HG03521 (cell line): ENCODE measurements around the gene SORCS1.
A peak's percentile ranks its signal among the peaks of the same experiment; 100 is the strongest.

Source experiments
- ATAC-seq: cut with Tn5 transposase; IDR thresholded peaks from one replicate; pipeline ENCODE4 v1.9.1; 2021; ENCODE audit warnings: mild to moderate bottlenecking, moderate library complexity; ENCODE audit not compliant: unreplicated experiment

Gene SORCS1

DNA sequence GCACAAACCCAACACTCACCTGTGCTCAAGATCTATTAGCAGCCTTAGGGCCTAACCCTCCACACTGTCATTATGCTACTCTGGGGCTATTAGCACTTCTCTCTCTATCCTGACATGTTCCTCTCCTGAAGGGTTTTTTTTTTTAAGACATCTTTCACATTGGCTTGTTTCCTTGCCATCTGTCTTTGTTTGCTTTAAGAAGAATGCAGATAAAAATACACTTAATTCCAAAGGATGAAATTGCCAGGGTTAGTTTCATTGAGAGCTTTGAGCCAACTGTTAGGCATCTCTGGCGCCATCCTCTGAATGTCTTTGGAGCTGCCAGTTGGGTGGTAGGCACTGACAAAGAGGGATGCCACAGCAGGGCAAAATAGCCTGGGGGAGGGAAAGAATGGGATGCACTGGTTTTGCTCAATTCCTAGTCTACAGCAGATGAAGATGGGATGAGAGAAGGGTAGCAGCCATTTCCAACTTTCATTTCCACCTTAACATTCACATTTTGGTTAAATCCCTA, 399.2 kb downstream of the SORCS1 start:
- ATAC-seq, result no peak

GRCh38 chr10:106764360-106764759, 400.1 kb downstream of the SORCS1 start:
- no peak for ATAC-seq

- ATAC-seq, result no peak
Observed at GRCh38 chr10:106761906-106762305, 402.6 kb downstream of the SORCS1 start.

DNA sequence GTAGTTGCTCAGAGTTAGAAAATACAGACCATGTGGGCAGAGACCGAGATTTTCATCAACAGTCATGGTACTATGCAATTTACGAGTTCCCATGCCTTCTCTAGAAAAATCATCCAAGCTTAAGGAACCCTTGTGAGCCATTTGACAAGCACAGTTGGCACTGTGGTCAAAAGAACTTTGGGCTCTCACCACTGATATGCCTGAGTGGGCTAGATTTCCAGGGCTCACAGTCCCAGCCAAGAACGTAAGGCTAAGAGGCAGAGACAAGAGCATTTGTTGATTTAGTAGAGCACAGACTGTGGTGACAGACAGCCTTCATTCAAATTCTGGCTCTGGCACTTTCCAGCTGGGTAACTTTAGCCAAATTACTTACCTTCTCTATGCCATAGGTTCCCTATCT, 407.0 kb downstream of the SORCS1 start:
- ATAC-seq, result no peak

DNA sequence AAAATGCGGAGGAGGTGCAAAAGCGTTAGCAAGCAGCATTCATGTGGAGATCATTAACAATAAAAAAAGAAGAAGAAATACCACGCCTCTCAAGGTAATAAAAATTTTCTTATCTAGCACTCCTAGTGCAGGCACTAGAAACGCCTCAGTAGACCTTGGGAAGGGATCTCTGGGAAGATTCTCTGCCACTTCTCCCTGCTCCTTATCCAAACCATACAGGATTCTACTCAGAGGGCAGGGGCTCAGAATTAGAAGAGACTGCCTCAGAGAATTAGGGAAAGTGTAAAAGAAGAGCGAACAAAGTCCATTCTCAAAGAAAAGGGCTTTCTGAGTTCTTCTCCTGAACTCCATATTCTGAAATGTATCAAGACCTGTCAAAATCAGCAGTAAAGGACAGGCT, 413.4 kb downstream of the SORCS1 start:
- ATAC-seq, result no peak

GRCh38 chr10:106746868-106747267, 417.6 kb downstream of the SORCS1 start:
- ATAC-seq, result no peak

GRCh38 chr10:106741006-106741530, 423.4 kb downstream of the SORCS1 start:
- no peak for ATAC-seq

- no peak for ATAC-seq
Observed at GRCh38 chr10:106740071-106740470, 424.4 kb downstream of the SORCS1 start.

DNA sequence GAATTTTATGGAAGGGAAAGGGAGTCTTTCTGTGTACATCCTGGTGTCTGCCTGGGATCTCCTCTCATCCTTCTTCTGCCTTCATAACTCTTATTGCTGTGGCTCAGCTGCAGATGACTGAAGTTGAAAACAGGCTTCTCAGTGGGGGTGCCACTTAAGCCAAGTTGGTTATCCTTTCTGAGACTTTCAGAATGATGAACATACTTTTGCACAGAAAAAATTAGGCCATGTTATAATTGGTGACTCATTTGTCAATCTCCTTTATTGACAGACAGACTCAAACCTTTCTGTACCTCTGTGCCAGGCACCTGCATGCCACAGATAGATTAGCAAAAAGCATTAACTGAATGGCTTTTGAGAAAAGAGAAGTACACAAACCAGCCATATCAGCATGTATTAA, 430.3 kb downstream of the SORCS1 start:
- ATAC-seq, result no peak

GRCh38 chr10:106728232-106728631, 436.3 kb downstream of the SORCS1 start:
- no peak for ATAC-seq

- no peak for ATAC-seq
Observed at GRCh38 chr10:106727170-106727569, 437.3 kb downstream of the SORCS1 start.

GRCh38 chr10:106722524-106722923, 442.0 kb downstream of the SORCS1 start:
- no peak for ATAC-seq

- ATAC-seq, result no peak
Observed at GRCh38 chr10:106720683-106721082, 443.8 kb downstream of the SORCS1 start.

GRCh38 chr10:106716381-106716780, 448.1 kb downstream of the SORCS1 start:
- ATAC-seq, result no peak

DNA sequence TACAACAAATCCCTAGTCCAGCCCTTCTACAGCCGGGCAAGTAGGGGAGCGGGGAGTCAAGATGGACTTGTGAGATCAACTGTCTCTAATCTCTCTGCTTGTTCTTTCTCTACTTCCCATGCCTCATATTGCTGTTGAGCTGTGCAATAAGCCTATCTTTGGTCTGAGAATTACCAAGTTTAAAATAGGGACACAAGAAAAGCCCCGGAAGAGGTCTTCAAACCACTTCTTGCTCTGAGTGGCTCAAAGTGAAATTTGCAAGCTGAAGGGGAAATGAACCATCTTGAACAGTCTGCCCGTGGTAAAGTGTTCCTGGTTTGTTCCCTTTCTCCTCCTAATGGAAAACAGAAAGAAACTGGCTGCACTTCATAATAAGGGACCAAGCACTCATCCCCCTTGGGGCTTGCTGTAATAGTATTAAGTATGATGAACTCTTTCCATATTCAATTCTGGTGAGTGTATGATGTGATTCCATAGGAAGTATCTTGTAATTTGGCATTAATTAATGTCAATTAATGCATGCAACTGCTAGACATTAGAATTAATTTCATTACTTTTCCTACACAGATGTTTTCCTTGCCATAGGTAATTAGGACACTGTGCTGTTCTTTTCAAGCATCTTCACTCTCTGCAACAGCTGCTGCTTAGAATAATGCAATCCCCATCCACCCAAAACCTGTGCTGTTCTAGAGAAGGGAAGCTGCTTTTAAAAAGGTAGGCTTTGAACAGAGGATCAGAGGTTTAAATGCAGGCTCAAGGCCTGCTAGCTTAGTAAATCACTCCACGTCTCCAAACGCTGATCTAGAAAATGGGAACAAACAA, 449.6 kb downstream of the SORCS1 start:
- ATAC-seq, result no peak

- no peak for ATAC-seq
Observed at GRCh38 chr10:106713846-106714245, 450.7 kb downstream of the SORCS1 start.

DNA sequence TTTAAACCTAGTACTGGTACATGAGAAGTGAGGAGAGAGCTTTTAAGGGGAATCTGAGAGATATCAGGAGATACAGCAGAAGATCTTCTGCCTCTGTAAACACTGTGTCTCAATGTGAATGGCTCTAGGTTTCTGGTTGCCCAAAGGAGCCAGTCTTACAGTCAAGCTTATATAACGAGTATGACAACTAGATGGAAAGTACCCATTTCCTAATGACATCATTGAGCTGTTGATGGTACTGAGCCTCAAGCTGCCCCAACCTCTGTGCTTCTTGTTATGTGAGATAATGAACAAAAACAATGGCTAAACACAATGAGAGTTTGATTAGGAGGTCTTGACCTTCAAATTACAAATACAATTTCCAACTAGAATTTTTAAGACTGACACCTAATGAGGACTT, 451.5 kb downstream of the SORCS1 start:
- no peak for ATAC-seq

- ATAC-seq, result peak; percentile 64
Observed at GRCh38 chr10:106711313-106711906, 453.1 kb downstream of the SORCS1 start.

GRCh38 chr10:106708506-106708905, 456.0 kb downstream of the SORCS1 start:
- no peak for ATAC-seq

DNA sequence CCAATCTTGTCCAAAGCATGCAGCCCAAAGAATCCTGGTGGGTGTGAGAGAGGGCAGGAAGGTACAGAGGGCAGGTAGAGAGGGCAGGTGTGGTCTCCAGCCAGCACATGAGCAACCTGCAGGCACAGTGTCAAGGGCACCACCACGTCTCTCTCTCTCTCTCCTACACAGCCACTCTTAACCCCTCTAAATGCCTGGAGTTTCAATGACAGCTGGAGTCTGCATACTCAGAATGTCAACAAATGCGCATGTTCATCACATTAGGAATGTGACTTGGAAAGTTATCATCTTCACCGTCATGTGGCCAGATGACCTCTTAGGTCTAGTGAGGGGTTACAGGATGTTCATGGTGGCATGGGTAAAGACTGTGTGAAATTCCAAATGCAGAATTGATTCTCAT, 456.8 kb downstream of the SORCS1 start:
- no peak for ATAC-seq

GRCh38 chr10:106706127-106706526, 458.4 kb downstream of the SORCS1 start:
- ATAC-seq, result no peak

GRCh38 chr10:106705681-106706100, 458.8 kb downstream of the SORCS1 start:
- peak; percentile 60 for ATAC-seq
